Left renal pelvis (tissue), 4 donors: ENCODE measurements around the gene BRDT. TPM values are rescaled to one million over a fixed set of nuclear protein-coding genes. Genes with fewer than 3 reads are reported as not detected.
"Not testable (repeated sequence)": the region's sequence is repeated elsewhere in the genome, so short reads cannot be mapped to it uniquely, and the experiment has no call there.

Experiments used
- DNase-seq, 4 donors: peaks; one replicate each; pipeline ENCODE4 v3.0.0-alpha.2; 2013; ENCODE audit warnings: low read depth in 4 of 4, low spot score in 3 of 4
- polyA plus RNA-seq, 4 donors: library from polyadenylated mRNA; unstranded; fragments of 120-200 nt; gene quantifications; one replicate each; pipeline ENCODE4 v1.2.1, GENCODE V29; 2013; ENCODE audit not compliant: insufficient read length in 4 of 4

Gene BRDT
- polyA plus RNA-seq, 4 donors, result 0.23 to 0.32 TPM; not detected in 2

DNA sequence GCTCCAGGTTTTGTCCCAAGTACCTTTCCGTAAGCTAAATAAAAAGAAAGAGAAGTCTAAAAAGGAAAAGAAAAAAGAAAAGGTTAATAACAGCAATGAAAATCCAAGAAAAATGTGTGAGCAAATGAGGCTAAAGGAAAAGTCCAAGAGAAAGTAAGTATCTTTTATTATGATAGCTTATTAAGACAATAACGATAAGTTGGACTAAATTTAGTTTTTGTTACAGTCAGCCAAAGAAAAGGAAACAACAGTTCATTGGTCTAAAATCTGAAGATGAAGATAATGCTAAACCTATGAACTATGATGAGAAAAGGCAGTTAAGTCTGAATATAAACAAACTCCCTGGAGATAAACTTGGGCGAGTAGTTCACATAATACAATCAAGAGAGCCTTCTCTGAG, 31.5 kb downstream of the BRDT start:
- no peak for DNase-seq

DNA sequence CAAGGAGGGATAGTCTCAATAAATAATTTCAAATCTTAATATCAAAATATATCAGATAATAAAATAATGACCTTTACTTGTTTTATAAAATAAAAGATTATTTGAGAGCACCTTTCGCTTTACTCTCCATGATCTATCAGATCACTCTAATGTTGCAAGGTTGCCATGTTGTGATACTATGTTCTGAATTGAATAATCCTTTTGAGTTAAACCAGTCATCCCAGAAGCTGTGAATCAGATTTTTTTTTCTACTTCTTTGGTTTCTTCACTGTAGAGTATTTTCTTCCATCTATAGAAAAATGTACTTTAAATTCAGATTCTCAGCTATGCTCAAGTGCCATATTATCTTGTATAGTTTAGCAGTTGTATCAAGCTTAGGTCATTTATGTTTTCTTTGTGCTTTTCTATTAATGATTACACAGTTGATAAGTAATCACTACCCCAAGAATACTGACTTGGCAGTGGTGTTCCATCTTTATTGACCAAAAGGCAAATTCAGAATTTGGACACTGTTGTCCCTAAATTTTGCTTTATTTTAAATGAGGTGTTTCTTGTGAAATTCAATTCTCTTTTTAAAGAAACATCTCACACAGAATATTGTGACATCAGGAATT, 32.9 kb downstream of the BRDT start:
- DNase-seq, result no peak

DNA sequence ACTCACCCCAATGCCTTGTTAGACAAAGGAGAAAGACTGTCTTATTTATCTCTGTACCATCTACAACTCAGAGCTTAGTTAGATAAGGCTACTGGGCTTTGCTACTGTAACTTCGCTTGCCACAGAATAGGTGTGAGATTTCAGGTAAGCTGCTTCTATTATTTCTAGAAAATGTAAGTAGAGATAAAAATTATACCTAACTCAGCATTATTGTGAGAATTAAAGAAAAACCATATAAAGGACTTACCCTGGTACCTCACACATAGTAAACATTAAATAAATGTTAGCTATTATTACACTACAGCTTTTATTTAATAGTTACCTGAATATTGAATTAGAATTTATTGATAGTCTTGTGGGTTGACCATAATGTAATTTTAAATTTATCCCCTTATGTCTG, 44.1 kb downstream of the BRDT start:
- no peak for DNase-seq

DNA sequence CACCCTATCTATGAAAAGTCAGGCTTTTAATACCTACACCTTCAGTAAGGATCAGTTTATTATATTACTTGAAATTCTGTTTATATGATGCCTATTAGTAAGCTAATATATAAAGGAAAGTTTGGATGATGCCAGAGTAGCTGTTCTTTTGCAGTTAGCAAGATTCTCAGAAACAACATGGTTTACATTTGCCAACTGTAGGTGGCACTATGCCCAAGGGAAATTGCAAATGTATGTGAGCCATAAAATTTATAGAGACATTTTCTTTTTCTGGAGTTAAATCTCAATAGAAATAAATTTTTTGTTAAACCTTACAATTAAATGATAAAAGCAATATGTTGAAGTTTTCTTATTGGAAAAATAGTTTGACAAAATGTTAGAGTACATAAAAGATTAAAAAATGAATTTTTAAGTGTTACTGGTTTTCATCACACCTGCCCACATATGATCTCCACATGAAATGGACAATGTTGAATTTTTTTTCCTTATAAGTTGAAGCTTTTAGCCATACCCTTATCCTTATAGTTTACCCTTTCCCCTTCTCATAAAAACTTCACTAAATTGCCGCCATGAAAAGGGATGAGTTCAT, 48.5 kb downstream of the BRDT start:
- peak in 3 of 4 donors; percentile 8 to 11 (median 10) for DNase-seq

DNA sequence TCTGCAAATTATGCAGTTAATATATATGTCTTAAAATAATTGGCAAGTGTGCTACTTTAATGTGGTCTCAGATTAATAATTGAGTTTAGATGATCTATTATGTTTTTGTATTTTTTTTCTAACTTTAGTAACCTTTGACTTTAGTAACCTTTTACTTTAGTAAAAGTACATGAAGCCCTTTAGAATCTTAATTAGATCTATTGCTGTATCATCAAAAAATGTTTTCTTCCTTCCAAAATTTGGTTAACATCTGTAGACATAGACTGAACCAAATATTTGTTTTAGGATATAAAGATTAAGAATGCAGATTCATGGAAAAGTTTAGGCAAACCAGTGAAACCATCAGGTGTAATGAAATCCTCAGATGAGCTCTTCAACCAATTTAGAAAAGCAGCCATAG, 54.9 kb downstream of the BRDT start:
- no peak for DNase-seq

DNA sequence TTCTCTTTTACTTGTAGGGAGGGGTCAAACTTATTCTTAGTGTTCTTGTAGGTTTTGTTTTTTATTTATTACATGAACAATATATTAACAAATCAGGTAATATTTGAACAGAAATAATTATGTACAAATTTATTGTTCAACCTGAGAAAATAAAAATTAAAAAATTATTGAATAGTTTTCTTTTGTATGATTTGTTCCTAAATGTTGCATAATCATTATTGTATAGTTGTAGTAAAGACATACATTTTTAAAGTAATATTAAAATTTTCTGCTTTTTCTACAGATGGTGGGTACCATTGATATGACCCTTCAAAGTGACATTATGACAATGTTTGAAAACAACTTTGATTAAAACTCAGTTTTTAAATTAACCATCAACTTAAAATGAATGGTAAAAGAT, 64.7 kb downstream of the BRDT start:
- no peak for DNase-seq

- DNase-seq, result no peak
Observed at GRCh38 chr1:92016720-92017316, 67.6 kb downstream of the BRDT start.

- no peak for DNase-seq
Observed at GRCh38 chr1:92017656-92018055, 68.5 kb downstream of the BRDT start.

- not testable (repeated sequence) for DNase-seq
Observed at GRCh38 chr1:92026042-92026441, 76.8 kb downstream of the BRDT start.

GRCh38 chr1:92026806-92027205, 77.6 kb downstream of the BRDT start:
- no peak for DNase-seq

DNA sequence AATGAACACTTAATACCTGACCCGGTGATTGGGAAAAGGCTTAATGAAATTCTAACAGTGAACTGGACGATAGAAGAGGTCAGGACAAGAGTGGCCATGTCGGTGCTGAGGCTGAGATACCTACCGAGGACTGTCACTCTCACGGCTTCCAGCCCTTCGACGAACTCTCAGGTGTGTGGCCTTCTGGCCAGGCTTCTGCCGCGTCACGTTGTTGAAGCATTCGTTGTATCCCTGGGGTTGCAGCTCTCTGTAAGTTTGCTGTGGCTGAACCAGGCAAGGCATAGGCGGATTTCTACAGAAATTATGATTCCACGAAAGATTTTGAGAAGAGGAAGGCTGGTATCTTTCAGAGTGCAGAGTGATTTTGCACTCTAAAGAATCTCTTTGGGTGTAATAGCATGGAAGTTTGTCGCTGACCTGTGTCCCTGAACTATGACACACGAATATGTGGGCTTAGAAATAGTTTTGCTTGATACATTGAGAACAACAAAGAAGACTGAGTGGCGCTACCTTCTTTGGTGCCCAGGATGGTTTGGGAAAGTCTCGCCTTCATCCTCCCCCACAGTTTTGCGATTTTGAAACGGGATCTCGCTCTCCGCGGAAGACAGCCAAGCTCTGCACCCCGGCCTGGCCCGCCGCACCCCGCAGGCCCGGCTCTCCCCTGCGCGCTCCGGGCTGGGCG, 80.2 kb downstream of the BRDT start:
- DNase-seq, result peak in 1 of 4 donors; percentile 2

GRCh38 chr1:92030656-92031107, 81.5 kb downstream of the BRDT start:
- DNase-seq, result peak in 1 of 4 donors; percentile 2

DNA sequence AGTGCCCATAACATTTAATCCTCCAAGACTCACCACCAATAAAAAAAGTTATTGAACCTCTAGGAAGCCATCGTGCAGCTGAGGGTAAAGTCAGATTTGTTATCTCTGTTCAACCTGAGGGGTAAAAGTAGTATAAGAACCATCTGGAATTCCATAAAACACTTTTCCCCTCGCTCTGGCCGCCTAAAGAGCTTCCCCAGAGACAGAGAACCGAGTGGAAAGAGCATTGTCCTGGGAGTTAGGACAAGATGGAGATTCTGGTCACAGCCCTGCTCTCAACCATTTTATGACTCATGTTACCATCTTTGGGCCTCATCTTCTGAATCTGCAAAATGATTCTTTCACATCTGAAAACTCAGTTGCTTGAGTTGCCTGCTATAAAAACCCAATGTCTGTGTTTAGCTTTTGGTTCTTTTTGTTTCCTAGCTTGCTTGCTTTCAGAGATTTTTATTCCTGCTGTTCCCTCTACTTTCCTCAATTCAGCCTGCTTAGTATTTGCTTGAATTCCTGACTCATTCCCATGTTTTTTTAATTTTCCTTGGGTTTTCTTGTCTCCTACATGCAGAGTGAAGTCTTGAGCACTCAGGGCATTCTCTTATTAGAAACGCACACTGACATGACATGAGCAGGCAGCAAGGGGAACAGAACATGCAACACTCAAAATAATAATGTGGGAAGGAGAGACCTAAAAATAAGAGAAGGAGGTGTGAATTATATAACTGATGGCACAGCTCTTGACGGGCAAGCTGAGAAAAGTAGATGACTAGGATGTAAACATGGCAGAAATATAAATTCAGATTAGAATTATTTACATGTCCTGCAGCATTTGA, 82.3 kb downstream of the BRDT start:
- no peak for DNase-seq

- DNase-seq, result no peak
Observed at GRCh38 chr1:92037400-92037799, 88.2 kb downstream of the BRDT start.

DNA sequence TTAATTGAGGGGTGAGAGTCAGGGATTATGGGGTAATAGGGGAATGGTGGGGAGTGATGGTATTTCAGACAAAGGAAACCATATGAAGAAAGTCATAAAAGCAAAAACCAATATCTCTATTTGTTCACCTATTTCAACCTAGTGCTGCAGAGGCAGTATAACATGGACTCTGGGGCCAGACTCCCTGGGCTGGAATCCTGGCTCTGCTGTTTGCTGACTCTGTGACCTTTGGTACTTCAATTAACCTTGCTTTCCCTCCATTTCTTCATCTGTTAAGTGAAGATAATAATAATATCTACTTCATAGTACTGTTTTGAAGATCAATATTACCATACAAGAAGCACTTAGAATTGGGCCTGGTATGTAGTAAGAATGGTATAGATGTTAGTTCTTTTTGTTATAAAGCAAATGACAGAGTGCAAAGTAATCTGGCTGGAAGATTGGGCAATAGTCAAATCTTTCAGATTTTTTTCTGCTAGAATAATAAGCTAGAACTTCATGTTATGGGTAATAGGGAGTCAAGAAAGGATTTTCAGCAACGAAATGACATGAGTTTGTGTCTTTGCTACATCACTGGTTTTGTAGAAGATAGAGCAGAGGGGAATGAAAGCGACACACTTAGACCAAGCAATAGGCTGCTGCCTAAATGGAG, 89.6 kb downstream of the BRDT start:
- DNase-seq, result no peak

GRCh38 chr1:92040971-92041370, 91.8 kb downstream of the BRDT start:
- no peak for DNase-seq

DNA sequence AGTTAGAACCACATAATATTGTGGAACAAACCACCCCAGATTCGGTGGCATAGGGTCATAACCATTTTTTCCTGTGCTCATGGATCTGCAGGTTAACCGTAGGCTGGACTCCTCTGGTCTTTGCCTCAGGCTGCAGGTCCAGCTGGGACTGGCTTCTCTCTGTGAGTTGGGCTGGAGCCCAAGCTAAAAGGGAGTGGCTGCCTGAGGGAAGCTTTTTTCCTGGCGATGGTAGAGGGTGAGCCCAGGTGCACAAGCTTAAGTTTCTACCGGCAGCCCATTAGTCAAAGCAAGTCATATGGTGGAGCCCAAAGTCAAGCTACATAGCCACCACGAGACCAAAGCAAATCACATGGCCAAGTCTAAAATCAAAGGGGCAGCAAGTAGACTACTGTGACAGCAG, 94.4 kb downstream of the BRDT start:
- DNase-seq, result no peak

- DNase-seq, result no peak
Observed at GRCh38 chr1:92045766-92046495, 96.7 kb downstream of the BRDT start.

DNA sequence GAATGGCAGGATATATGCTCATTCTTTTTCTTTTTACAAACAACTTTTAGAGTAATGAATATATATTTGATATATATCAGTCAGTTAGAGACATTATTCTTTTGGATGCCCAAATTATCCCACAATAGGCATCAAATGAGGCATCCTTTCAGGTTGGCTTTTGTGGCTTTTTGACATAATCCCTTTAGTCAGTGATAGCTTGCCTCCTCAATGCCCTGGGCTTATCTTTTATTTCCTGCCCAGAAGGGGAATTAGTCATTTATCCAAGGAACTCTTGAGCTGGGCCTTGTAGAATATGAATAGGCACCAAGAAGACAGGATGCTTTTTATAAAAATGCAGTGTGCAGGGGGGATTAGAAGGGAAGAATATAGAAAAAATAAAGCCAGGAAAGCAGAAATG, 102.7 kb downstream of the BRDT start:
- DNase-seq, result no peak
